Psoas muscle (tissue), 8 donors: ENCODE data around the gene LDB1. TPM values are rescaled to one million over a fixed set of nuclear protein-coding genes. Genes with fewer than 3 reads are reported as not detected.
A peak's percentile ranks its signal among the peaks of the same experiment; 100 is the strongest.

Experiments
- ATAC-seq, 4 donors: fragments of 200-7000 bp; cut with Tn5 transposase; one replicate each; pipeline ENCODE4 v1.9.1; 2020; ENCODE audit warnings: moderate library complexity in 3 of 4, mild to moderate bottlenecking in 2 of 4
- DNase-seq, 2 donors: peaks; one replicate each; pipeline ENCODE4 v3.0.0-alpha.2; 2020
- H3K27ac ChIP-seq: fragments of 200-600 bp; one replicate; pipeline ENCODE4 v1.8.0; 2022
- H3K27me3 ChIP-seq, 3 donors: fragments of 200-600 bp in 1 of 3; one replicate each; pipeline versions ENCODE4 v1.6.1 to v1.8.0; 2013 to 2022; ENCODE audit warnings: low read length in 2 of 3, mild to moderate bottlenecking in 2 of 3, moderate library complexity in 1 of 3; ENCODE audit not compliant: insufficient read depth in 3 of 3
- H3K36me3 ChIP-seq, 2 donors: fragments of 200-600 bp in 1 of 2; one replicate each; pipeline versions ENCODE4 v1.6.1 to v1.8.0; 2013 to 2022; ENCODE audit warnings: low read depth in 1 of 2, mild to moderate bottlenecking in 1 of 2, moderate library complexity in 1 of 2; ENCODE audit not compliant: insufficient read depth in 1 of 2
- H3K4me1 ChIP-seq: fragments of 200-600 bp; one replicate; pipeline ENCODE4 v1.8.0; 2022
- H3K4me3 ChIP-seq: fragments of 200-600 bp; one replicate; pipeline ENCODE4 v1.8.0; 2022; ENCODE audit warnings: mild to moderate bottlenecking
- H3K9me3 ChIP-seq: fragments of 200-600 bp; one replicate; pipeline ENCODE4 v1.8.0; 2022
- CTCF ChIP-seq: fragments of 200-600 bp; IDR thresholded peaks from one replicate; pipeline ENCODE4 v1.8.0; 2022; ENCODE audit warnings: antibody characterized with exemption
- WGBS, 3 donors: extraction: QIAGEN DNeasy Blood & Tissue Kit; methylation state at CpG; one replicate each; pipeline versions ENCODE4 v1.1.6 to v1.1.7; 2013; 5-methylcytosine and 5-hydroxymethylcytosine counted together
- intact Hi-C, 2 donors: fragments of 100-400 bp; cut with DNase I; formaldehyde crosslinking; loops; one replicate each; pipeline versions ENCODE4 v1.11.0 to v1.14.2; 2022
- polyA plus RNA-seq, 3 donors: library from polyadenylated mRNA; stranded (reverse); fragments of 200-250 nt; gene quantifications; one replicate each; pipeline ENCODE4 v1.2.3, GENCODE V29; 2013
- total RNA-seq, 4 donors: library from RNA; stranded (reverse); fragmentation: NEBNext Ultra II Directional in 2 of 4; extraction: Animal tissue kit (Norgen Biotek cat#: 25700) in 2 of 4; gene quantifications; one replicate each; pipeline versions ENCODE4 v1.2.1 to v1.2.4, GENCODE V29; 2021 to 2023
- donor health status: healthy with polysubstance abuse.
- donor health status: DM: no; HTN: no; CAD: no; lungs with moderate emphysema.
- donor health status: Bipolar disorder and iron deficiency.
- donor health status: healthy.
- donor health status: DM: yes; HTN: yes; CAD: no.
- donor health status: DM: no; HTN: no; CAD: no.
- donor health status: DM: no; HTN: no; CAD: no.
- donor health status: DM: yes; HTN: yes; CAD: no.

LDB1 gene
- total and polyA plus RNA-seq, 7 donors: 13.9 to 29.8 (median 24.7) TPM

GRCh38 chr10:102068216-102068615, 52.0 kb downstream of the LDB1 start:
- H3K27ac ChIP-seq: no peak overlapping the region
- no peak overlapping the region for H3K4me3 ChIP-seq
- H3K4me1 ChIP-seq: peaks cover 21% of the 10 kb centered on the region
- no peak for TF ChIP-seq CTCF
- WGBS, 3 donors: 15 to 42% (median 33%) methylated on average over 1 of the region's 1 CpG
- no peak for ATAC-seq
- H3K9me3 ChIP-seq: no peaks in the 10 kb centered on the region
- peak; percentile 33 to 74 for DNase-seq
- H3K36me3 ChIP-seq: peaks cover 0 to 9% of the 10 kb centered on the region in 2 donors
- intact Hi-C loops: no loop called here
- no peaks in the 10 kb centered on the region for H3K27me3 ChIP-seq

GRCh38 chr10:102067091-102067916, 52.9 kb downstream of the LDB1 start:
- intact Hi-C loops: no loop called here
- Histone ChIP-seq H3K36me3 (peaks cover 0 to 9% of the 10 kb centered on the region in 2 donors), H3K4me3 (peak overlapping the region; percentile 90), H3K27ac (no peak overlapping the region), H3K9me3 (no peaks in the 10 kb centered on the region), H3K4me1 (peaks cover 18% of the 10 kb centered on the region), H3K27me3 (no peaks in the 10 kb centered on the region)
- no peak for TF ChIP-seq CTCF
- no peak for DNase-seq
- WGBS, 3 donors: 67 to 82% (median 68%) methylated on average over 17 to 18 of the region's 18 CpGs
- no peak for ATAC-seq

- H3K27me3 ChIP-seq: no peaks in the 10 kb centered on the region
- peak overlapping the region; percentile 90 for H3K4me3 ChIP-seq
- TF ChIP-seq CTCF: no peak
- H3K36me3 ChIP-seq: peaks cover 0 to 9% of the 10 kb centered on the region in 2 donors
- 62 to 68% (median 63%) methylated on average over 16 of the region's 16 CpGs for WGBS, 3 donors
- DNase-seq (no peak), ATAC-seq (no peak)
- intact Hi-C loops: no loop called here
- H3K27ac ChIP-seq: peak overlapping the region; percentile 88
- peaks cover 18% of the 10 kb centered on the region for H3K4me1 ChIP-seq
- no peaks in the 10 kb centered on the region for H3K9me3 ChIP-seq
Measured at GRCh38 chr10:102066399-102067088, 53.6 kb downstream of the LDB1 start.

- ATAC-seq: peak; percentile 42 to 68 (median 64)
- intact Hi-C loops: no loop called here
- no peak for TF ChIP-seq CTCF
- Histone ChIP-seq H3K9me3 (no peaks in the 10 kb centered on the region), H3K4me3 (peak overlapping the region; percentile 90), H3K36me3 (peaks cover 0 to 9% of the 10 kb centered on the region in 2 donors), H3K27ac (peak overlapping the region; percentile 88), H3K4me1 (peaks cover 18% of the 10 kb centered on the region), H3K27me3 (no peaks in the 10 kb centered on the region)
- DNase-seq: peak; percentile 28 to 70
- 5 to 13% (median 6%) methylated on average over 38 to 63 of the region's 63 CpGs for WGBS, 3 donors
Measured at GRCh38 chr10:102065561-102066398, 54.4 kb downstream of the LDB1 start.
